HEK293 (cell line): ENCODE data around the gene TPO.
A peak's percentile ranks its signal among the peaks of the same experiment; 100 is the strongest.

Experiments
- CTCF ChIA-PET: fragments of 350-600 bp; formaldehyde crosslinking; extraction: SDS; loops from one replicate; lab custom pipeline; 2021; ENCODE audit warnings: antibody characterized with exemption; lab: Yijun Ruan, JAX
- POLR2A ChIA-PET: fragments of 300-600 bp; formaldehyde crosslinking; extraction: SDS; loops from one replicate; lab custom pipeline; 2020; ENCODE audit warnings: antibody characterized with exemption, inconsistent platforms; lab: Yijun Ruan, JAX
- H3K27ac ChIP-seq: fragments of 200-500 bp; sonication (Bioruptor generic); 2 replicates; pipeline ENCODE4 v1.5.1; 2014; ENCODE audit warnings: low read depth, low read length, control low read depth, inconsistent platforms; ENCODE audit errors: extremely low read depth
- H3K36me3 ChIP-seq, 2 experiments: fragments of 200-500 bp in 1 of 2; sonication (Bioruptor generic) in 1 of 2; 1 replicate in 1 of 2; 2 replicates in 1 of 2; pipeline ENCODE4 v1.5.1; 2014 to 2017; ENCODE audit warnings: inconsistent platforms in 2 of 2, low read length in 2 of 2; ENCODE audit not compliant: control insufficient read depth in 2 of 2, insufficient read depth in 1 of 2
- H3K4me1 ChIP-seq: fragments of 200-500 bp; sonication (Bioruptor generic); 2 replicates; pipeline ENCODE4 v1.5.1; 2014; ENCODE audit warnings: mild to moderate bottlenecking, low read length, inconsistent platforms; ENCODE audit not compliant: control insufficient read depth, insufficient read depth
- H3K4me3 ChIP-seq: 2 replicates; pipeline ENCODE4 v1.5.1; 2011; ENCODE audit warnings: low read depth, mild to moderate bottlenecking, control low read depth, low read length, moderate library complexity
- H3K9me3 ChIP-seq: fragments of 200-500 bp; sonication (Bioruptor generic); 2 replicates; pipeline ENCODE4 v1.5.1; 2014; ENCODE audit warnings: low read depth, low read length, inconsistent platforms; ENCODE audit not compliant: control insufficient read depth, insufficient read depth
- BCL11A ChIP-seq: fragments of 450-650 bp; formaldehyde crosslinking; IDR thresholded peaks from 2 replicates; pipeline ENCODE4 v1.5.1; 2016; ENCODE audit warnings: low read depth, missing biosample characterization, missing genetic modification characterization
- GLIS1 ChIP-seq: fragments of 450-650 bp; formaldehyde crosslinking; IDR thresholded peaks from 2 replicates; pipeline ENCODE4 v1.5.1; 2016; ENCODE audit warnings: missing biosample characterization, missing genetic modification characterization
- MEIS1 ChIP-seq: sonication (generic); formaldehyde crosslinking; IDR thresholded peaks from 2 replicates; pipeline ENCODE4 v1.8.1; 2022; ENCODE audit warnings: missing genetic modification reagents, mild to moderate bottlenecking, borderline replicate concordance
- MYNN ChIP-seq: fragments of 450-650 bp; formaldehyde crosslinking; IDR thresholded peaks from 2 replicates; pipeline ENCODE4 v1.5.1; 2016; ENCODE audit warnings: missing biosample characterization, missing genetic modification characterization, borderline replicate concordance
- MZF1 ChIP-seq: fragments of 450-650 bp; formaldehyde crosslinking; IDR thresholded peaks from 2 replicates; pipeline ENCODE4 v1.5.1; 2017; ENCODE audit warnings: missing biosample characterization, missing genetic modification characterization, borderline replicate concordance
- REPIN1 ChIP-seq: fragments of 450-650 bp; formaldehyde crosslinking; IDR thresholded peaks from 2 replicates; pipeline ENCODE4 v1.5.1; 2017; ENCODE audit warnings: missing biosample characterization, missing genetic modification characterization, low read depth
- YY1 ChIP-seq: fragments of 450-650 bp; formaldehyde crosslinking; IDR thresholded peaks from 2 replicates; pipeline ENCODE4 v1.5.1; 2018; ENCODE audit warnings: missing biosample characterization, missing genetic modification characterization
- ZBTB20 ChIP-seq: fragments of 450-650 bp; formaldehyde crosslinking; IDR thresholded peaks from 2 replicates; pipeline ENCODE4 v1.5.1; 2016; ENCODE audit warnings: missing biosample characterization, missing genetic modification characterization
- ZFP3 ChIP-seq: fragments of 450-650 bp; formaldehyde crosslinking; IDR thresholded peaks from 2 replicates; pipeline ENCODE4 v1.5.1; 2016; ENCODE audit warnings: low read depth, missing biosample characterization, missing genetic modification characterization
- ZFP37 ChIP-seq: fragments of 450-650 bp; formaldehyde crosslinking; IDR thresholded peaks from 2 replicates; pipeline ENCODE4 v1.5.1; 2016; ENCODE audit warnings: missing biosample characterization, missing genetic modification characterization
- ZIC2 ChIP-seq: fragments of 450-650 bp; formaldehyde crosslinking; IDR thresholded peaks from 2 replicates; pipeline ENCODE4 v1.5.1; 2016; ENCODE audit warnings: missing biosample characterization, missing genetic modification characterization
- ZNF133 ChIP-seq: fragments of 450-650 bp; formaldehyde crosslinking; IDR thresholded peaks from 2 replicates; pipeline ENCODE4 v1.5.1; 2016; ENCODE audit warnings: missing biosample characterization, missing genetic modification characterization
- ZNF16 ChIP-seq: fragments of 450-650 bp; formaldehyde crosslinking; IDR thresholded peaks from 2 replicates; pipeline ENCODE4 v1.5.1; 2016; ENCODE audit warnings: low read depth, missing biosample characterization, missing genetic modification characterization
- ZNF335 ChIP-seq: fragments of 450-650 bp; formaldehyde crosslinking; conservative IDR thresholded peaks from 2 replicates; pipeline ENCODE4 v1.5.1; 2016; ENCODE audit warnings: missing biosample characterization, missing genetic modification characterization
- ZNF529 ChIP-seq: fragments of 450-650 bp; formaldehyde crosslinking; IDR thresholded peaks from 2 replicates; pipeline ENCODE4 v1.5.1; 2017; ENCODE audit warnings: missing genetic modification characterization, missing biosample characterization; ENCODE audit not compliant: insufficient replicate concordance
- ZNF530 ChIP-seq: fragments of 450-650 bp; formaldehyde crosslinking; IDR thresholded peaks from 2 replicates; pipeline ENCODE4 v1.5.1; 2016; ENCODE audit warnings: low read depth, missing biosample characterization, missing genetic modification characterization
- ZNF548 ChIP-seq: fragments of 450-650 bp; formaldehyde crosslinking; IDR thresholded peaks from 2 replicates; pipeline ENCODE4 v1.5.1; 2016; ENCODE audit warnings: missing biosample characterization, missing genetic modification characterization
- ZNF555 ChIP-seq: fragments of 450-650 bp; formaldehyde crosslinking; conservative IDR thresholded peaks from 2 replicates; pipeline ENCODE4 v1.5.1; 2017; ENCODE audit warnings: missing biosample characterization, mild to moderate bottlenecking, missing genetic modification characterization, inconsistent platforms
- ZNF561 ChIP-seq: fragments of 450-650 bp; IDR thresholded peaks from 2 replicates; pipeline ENCODE4 v1.5.1; 2018; ENCODE audit warnings: missing biosample characterization, missing genetic modification characterization, borderline replicate concordance
- ZNF621 ChIP-seq: fragments of 450-650 bp; formaldehyde crosslinking; IDR thresholded peaks from 2 replicates; pipeline ENCODE4 v1.5.1; 2017; ENCODE audit warnings: missing biosample characterization, missing genetic modification characterization
- ZNF629 ChIP-seq: fragments of 450-650 bp; formaldehyde crosslinking; IDR thresholded peaks from 2 replicates; pipeline ENCODE4 v1.5.1; 2017; ENCODE audit warnings: missing biosample characterization, missing genetic modification characterization
- ZNF658 ChIP-seq: fragments of 450-650 bp; formaldehyde crosslinking; IDR thresholded peaks from 2 replicates; pipeline ENCODE4; 2016; ENCODE audit warnings: missing biosample characterization, missing genetic modification characterization
- ZNF768 ChIP-seq: fragments of 450-650 bp; formaldehyde crosslinking; IDR thresholded peaks from 2 replicates; pipeline ENCODE4 v1.5.1; 2018; ENCODE audit warnings: missing biosample characterization, mild to moderate bottlenecking, missing genetic modification characterization
- ZNF785 ChIP-seq: fragments of 450-650 bp; formaldehyde crosslinking; IDR thresholded peaks from 2 replicates; pipeline ENCODE4 v1.5.1; 2016; ENCODE audit warnings: missing biosample characterization, missing genetic modification characterization
- TF ChIP-seq, protein P1 (sequence below): fragments of 450-650 bp; formaldehyde crosslinking; IDR thresholded peaks from 2 replicates; pipeline ENCODE4 v1.5.1; 2016; ENCODE audit warnings: missing biosample characterization, missing genetic modification characterization
- TF ChIP-seq, protein P2 (sequence below): fragments of 450-650 bp; formaldehyde crosslinking; IDR thresholded peaks from 2 replicates; pipeline ENCODE4 v1.5.0; 2017; ENCODE audit warnings: missing biosample characterization, missing genetic modification characterization, borderline replicate concordance
- TF ChIP-seq, protein P3 (sequence below): fragments of 450-650 bp; formaldehyde crosslinking; IDR thresholded peaks from 2 replicates; pipeline ENCODE4 v1.5.1; 2016; ENCODE audit warnings: missing biosample characterization, missing genetic modification characterization, borderline replicate concordance

Gene TPO

DNA sequence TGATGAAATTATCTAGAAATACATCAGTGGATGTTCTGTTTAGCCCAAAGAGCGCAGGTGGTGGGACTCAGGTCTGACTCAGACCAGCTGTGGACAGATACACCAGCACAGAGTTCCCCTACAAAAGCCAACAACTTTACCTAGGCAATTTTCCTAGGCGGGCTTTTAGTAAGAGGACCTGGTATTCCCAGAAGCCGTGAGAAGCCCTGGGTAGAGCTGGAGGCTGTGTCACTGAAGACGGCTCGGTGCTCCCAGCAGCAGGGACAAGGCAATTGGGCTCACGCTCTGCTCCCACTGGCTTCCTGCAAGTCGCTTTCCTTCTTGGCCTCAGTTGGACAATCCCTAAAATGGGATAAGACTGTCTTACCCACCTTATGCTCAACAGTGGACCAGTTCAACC, 41.1 kb downstream of the TPO start (continued):
- TF ChIP-seq ZNF785 (tag by site-specific recombination) (no peak), MEIS1 (no peak), REPIN1 (no peak), ZBTB20 (tag by site-specific recombination) (no peak), ZFP3 (tag by site-specific recombination) (no peak), ZNF658 (tag by site-specific recombination) (no peak), BCL11A (tag by site-specific recombination) (no peak)
- TF ChIP-seq, protein P1, sequence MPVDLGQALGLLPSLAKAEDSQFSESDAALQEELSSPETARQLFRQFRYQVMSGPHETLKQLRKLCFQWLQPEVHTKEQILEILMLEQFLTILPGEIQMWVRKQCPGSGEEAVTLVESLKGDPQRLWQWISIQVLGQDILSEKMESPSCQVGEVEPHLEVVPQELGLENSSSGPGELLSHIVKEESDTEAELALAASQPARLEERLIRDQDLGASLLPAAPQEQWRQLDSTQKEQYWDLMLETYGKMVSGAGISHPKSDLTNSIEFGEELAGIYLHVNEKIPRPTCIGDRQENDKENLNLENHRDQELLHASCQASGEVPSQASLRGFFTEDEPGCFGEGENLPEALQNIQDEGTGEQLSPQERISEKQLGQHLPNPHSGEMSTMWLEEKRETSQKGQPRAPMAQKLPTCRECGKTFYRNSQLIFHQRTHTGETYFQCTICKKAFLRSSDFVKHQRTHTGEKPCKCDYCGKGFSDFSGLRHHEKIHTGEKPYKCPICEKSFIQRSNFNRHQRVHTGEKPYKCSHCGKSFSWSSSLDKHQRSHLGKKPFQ (tag by site-specific recombination), result no peak

DNA sequence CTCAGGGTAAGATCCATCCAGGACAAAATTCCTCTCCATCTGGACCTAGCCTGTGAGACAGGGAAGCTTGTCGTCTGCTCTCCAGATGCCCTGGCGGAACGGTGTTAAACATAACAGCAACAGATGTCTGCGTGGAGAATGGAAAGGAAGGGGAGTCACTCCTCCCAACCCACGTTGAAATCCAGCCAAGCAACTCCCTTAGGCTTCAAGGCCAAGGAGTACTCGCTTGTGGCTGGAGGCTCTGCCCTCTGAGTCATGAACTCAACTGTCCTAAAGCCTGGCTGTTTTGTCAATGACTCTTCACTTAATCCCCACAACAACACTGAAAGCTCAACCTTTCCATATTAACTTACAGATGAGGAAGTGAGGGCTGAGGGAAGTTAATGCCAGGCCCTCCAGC, 42.2 kb downstream of the TPO start:
- no peaks in the 10 kb centered on the region for H3K4me1 ChIP-seq
- H3K9me3 ChIP-seq, result no peaks in the 10 kb centered on the region
- TF ChIP-seq ZNF555 (tag by site-specific recombination) (no peak), ZNF529 (tag by site-specific recombination) (no peak), ZNF629 (no peak), ZNF621 (tag by site-specific recombination) (no peak), MYNN (tag by site-specific recombination) (no peak), ZNF530 (tag by site-specific recombination) (no peak), ZNF768 (tag by site-specific recombination) (no peak), ZNF133 (tag by site-specific recombination) (no peak), ZNF561 (tag by site-specific recombination) (no peak), ZNF335 (tag by site-specific recombination) (no peak), MZF1 (tag by site-specific recombination) (no peak)
- ChIA-PET CTCF (no interaction called here), POLR2A (no interaction called here)
- H3K36me3 ChIP-seq, result no peaks in the 10 kb centered on the region
- no peak overlapping the region for H3K27ac ChIP-seq
- H3K4me3 ChIP-seq, result no peak overlapping the region

DNA sequence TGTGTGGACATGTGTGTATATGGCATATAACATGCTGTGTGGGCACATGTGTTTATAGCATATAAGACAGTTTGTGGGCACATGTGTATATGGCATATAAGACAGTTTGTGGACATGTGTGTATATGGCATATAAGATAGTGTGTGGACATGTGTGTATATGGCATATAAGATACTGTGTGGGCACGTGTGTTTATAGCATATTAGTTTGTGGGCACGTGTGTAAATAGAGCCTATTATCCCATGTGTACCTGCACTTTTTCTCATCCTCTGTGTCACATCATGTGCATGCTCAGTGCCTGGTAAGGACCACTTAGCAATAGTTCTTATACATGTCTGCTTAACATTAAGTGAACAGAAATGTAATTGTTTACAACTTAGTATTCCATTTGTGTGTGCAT, 45.2 kb downstream of the TPO start:
- Histone ChIP-seq H3K36me3 (no peaks in the 10 kb centered on the region), H3K27ac (no peak overlapping the region), H3K4me3 (no peak overlapping the region), H3K4me1 (no peaks in the 10 kb centered on the region), H3K9me3 (no peaks in the 10 kb centered on the region)
- CTCF ChIA-PET, result no interaction called here
- TF ChIP-seq YY1 (no peak), ZFP37 (tag by site-specific recombination) (no peak), ZNF548 (tag by site-specific recombination) (no peak), ZNF16 (no peak)
- POLR2A ChIA-PET, result no interaction called here

DNA sequence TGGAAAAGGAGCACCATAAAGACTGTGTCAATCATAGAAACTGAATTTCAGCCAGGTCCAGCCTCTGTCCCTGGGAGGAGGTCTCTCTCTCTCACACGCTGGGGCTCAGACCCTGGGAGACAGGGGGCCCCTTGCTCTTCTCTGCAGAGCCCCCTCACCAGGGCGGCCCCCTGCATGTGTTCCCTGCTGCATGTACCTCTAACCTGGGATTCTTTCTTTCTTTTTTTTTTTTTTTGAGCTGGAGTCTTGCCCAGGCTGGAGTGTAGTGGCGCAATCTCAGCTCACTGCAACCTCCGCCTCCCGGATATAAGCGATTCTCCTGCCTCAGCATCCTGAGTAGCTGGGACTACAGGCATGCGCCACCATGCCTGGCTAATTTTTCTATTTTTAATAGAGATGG, 46.5 kb downstream of the TPO start:
- no peak overlapping the region for H3K27ac ChIP-seq
- CTCF ChIA-PET, result no interaction called here
- H3K36me3 ChIP-seq, result no peaks in the 10 kb centered on the region
- H3K9me3 ChIP-seq, result no peaks in the 10 kb centered on the region
- no peak overlapping the region for H3K4me3 ChIP-seq
- POLR2A ChIA-PET, result interaction anchor here (0.6 kb wide), 1 partner anchor 636 kb away, joined by 3 read pairs; no protein-coding TSS in a partner anchor
- no peaks in the 10 kb centered on the region for H3K4me1 ChIP-seq
- TF ChIP-seq, protein P2, sequence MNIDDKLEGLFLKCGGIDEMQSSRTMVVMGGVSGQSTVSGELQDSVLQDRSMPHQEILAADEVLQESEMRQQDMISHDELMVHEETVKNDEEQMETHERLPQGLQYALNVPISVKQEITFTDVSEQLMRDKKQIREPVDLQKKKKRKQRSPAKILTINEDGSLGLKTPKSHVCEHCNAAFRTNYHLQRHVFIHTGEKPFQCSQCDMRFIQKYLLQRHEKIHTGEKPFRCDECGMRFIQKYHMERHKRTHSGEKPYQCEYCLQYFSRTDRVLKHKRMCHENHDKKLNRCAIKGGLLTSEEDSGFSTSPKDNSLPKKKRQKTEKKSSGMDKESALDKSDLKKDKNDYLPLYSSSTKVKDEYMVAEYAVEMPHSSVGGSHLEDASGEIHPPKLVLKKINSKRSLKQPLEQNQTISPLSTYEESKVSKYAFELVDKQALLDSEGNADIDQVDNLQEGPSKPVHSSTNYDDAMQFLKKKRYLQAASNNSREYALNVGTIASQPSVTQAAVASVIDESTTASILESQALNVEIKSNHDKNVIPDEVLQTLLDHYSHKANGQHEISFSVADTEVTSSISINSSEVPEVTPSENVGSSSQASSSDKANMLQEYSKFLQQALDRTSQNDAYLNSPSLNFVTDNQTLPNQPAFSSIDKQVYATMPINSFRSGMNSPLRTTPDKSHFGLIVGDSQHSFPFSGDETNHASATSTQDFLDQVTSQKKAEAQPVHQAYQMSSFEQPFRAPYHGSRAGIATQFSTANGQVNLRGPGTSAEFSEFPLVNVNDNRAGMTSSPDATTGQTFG (tag by site-specific recombination), result no peak
- no peak for TF ChIP-seq ZNF658 (tag by site-specific recombination)
- peak; percentile 85 for TF ChIP-seq GLIS1 (tag by site-specific recombination)
- TF ChIP-seq, protein P3, sequence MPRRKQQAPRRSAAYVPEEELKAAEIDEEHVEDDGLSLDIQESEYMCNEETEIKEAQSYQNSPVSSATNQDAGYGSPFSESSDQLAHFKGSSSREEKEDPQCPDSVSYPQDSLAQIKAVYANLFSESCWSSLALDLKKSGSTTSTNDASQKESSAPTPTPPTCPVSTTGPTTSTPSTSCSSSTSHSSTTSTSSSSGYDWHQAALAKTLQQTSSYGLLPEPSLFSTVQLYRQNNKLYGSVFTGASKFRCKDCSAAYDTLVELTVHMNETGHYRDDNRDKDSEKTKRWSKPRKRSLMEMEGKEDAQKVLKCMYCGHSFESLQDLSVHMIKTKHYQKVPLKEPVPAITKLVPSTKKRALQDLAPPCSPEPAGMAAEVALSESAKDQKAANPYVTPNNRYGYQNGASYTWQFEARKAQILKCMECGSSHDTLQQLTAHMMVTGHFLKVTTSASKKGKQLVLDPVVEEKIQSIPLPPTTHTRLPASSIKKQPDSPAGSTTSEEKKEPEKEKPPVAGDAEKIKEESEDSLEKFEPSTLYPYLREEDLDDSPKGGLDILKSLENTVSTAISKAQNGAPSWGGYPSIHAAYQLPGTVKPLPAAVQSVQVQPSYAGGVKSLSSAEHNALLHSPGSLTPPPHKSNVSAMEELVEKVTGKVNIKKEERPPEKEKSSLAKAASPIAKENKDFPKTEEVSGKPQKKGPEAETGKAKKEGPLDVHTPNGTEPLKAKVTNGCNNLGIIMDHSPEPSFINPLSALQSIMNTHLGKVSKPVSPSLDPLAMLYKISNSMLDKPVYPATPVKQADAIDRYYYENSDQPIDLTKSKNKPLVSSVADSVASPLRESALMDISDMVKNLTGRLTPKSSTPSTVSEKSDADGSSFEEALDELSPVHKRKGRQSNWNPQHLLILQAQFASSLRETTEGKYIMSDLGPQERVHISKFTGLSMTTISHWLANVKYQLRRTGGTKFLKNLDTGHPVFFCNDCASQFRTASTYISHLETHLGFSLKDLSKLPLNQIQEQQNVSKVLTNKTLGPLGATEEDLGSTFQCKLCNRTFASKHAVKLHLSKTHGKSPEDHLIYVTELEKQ, result no peak
- TF ChIP-seq ZIC2 (tag by site-specific recombination), result peak; percentile 63
